Thyroid gland (tissue), 4 donors: ENCODE data around the gene STMP1.

Source experiments
- CTCF ChIP-seq, 6 experiments: fragments of 200-600 bp in 3 of 6; fragments of 450-650 bp in 3 of 6; sonication (generic) in 3 of 6; IDR thresholded peaks; one replicate each; pipeline ENCODE4 v1.5.1; 2016 to 2019; ENCODE audit warnings: antibody characterized with exemption in 6 of 6, mild to moderate bottlenecking in 2 of 6, inconsistent platforms in 1 of 6, moderate library complexity in 1 of 6
- POLR2A ChIP-seq, 2 donors: fragments of 450-650 bp; IDR thresholded peaks; one replicate each; pipeline ENCODE4 v1.6.1; 2017; ENCODE audit warnings: antibody characterized with exemption in 2 of 2, mild to moderate bottlenecking in 2 of 2, moderate library complexity in 1 of 2

- TF ChIP-seq CTCF (IDR thresholded peaks at IDR 0.05) (no peak), POLR2A (IDR thresholded peaks at IDR 0.05) (no peak)
Observed at GRCh38 chr7:135690566-135690965, 28.3 kb downstream of the STMP1 start.
